GM18502 (cell line): ENCODE results near the gene PCBP3.
"Not testable (repeated sequence)": the region's sequence is repeated elsewhere in the genome, so short reads cannot be mapped to it uniquely, and the experiment has no call there.

Source experiments
- ATAC-seq: cut with Tn5 transposase; IDR thresholded peaks from one replicate; pipeline ENCODE4 v1.9.1; 2021; ENCODE audit warnings: mild to moderate bottlenecking; ENCODE audit not compliant: unreplicated experiment, poor library complexity

The PCBP3 gene

DNA sequence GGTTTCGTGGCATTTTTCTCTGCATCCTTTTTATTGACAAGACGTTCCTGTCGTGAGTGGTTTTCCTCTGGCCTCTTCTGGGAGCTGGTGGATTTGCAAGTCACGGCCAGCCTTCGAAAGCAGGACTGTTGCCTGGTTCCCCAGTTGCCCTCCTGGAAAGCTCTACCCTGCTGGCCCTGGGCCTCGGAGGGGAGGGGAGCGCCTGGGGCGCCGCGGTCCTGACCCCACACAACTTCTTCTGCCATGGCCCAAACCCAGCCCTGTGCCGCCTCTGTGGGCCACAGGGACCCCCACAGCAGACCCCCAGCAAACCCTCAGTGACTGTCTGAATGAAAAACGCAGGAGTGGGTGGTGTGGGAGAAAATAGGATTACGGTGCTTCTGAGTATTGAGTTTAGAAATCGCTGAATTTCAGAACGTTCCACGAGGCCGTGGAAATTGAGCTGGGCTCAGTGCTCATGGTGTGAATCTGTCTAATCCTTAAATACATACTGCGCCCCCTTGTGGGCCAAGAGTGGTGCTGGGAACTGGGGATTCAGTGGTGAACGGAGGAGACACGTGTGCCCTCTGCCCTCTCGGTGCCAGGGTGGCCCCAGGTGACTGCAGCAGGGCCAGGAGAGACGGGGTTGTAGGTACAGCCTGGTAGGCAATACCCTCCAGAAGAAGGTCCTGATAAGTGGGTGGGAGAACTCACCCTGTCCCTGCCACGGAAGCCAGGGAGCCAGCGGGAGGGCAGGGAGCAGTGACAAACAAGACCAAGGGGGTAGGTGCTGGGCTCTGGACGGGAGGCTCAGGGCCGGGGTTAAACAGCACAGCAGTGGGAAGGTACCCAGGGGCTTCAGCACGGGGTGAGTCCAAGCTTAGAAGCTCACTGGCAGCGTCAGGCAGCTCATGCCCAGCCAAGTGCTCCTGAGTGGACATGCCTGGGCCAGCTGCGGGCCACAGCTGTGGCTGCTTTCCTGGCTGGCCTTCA, 236.9 kb downstream of the PCBP3 start:
- no peak for ATAC-seq

DNA sequence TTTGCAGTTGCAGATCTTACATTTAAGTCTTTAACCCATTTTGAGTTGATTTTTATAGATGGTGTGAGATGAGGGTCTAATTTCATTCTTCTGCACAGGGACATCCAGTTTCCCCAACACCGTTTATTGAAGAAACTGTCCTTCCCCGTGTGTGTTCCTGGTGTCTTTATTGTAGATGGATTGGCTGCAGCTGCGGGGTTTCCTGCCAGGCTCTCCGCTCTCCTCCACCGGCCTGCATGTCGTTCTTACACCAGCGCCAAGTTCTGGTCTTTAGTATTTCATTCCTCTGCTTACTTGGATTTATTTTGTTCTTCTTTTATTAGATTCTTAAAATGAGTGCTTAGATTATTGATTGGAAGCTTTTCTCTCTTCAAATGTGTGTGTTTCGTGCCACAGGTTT, 239.1 kb downstream of the PCBP3 start:
- no peak for ATAC-seq

DNA sequence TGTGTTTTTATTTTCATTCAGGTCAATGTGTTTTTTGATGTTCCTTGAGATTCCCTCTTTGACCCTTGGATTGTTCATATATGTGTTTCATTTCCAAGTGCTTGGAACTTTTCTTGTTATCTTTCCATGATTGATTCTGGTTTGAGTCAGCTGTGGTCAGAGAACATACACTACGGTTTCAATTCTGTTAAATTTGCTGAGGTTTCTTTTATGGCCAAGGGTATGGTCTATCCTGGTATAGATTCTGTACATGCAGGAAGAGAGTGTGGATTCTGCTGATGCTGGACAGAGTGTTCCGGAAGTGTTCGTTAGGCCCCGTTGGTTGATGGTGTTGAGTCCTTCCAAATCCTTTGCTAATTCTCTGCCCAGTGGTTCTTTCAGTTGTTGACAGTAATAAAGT, 239.6 kb downstream of the PCBP3 start:
- ATAC-seq = no peak

DNA sequence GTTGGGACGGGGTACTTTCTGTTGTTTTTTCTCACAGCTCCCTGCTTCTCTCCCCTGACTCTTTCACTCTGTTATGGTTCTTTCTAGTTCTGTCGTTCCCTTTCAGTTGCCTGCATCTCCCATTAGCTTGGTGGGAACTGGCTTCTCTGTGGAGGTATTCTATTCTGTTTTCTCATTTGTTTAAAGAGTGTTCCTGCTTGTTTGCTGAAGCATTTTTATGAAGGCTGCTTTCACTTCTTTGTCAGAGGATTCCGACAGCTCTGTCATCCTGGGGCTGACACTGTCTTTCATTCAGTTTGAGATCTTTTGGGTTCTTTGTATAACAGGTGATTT, 242.0 kb downstream of the PCBP3 start:
- ATAC-seq = no peak

DNA sequence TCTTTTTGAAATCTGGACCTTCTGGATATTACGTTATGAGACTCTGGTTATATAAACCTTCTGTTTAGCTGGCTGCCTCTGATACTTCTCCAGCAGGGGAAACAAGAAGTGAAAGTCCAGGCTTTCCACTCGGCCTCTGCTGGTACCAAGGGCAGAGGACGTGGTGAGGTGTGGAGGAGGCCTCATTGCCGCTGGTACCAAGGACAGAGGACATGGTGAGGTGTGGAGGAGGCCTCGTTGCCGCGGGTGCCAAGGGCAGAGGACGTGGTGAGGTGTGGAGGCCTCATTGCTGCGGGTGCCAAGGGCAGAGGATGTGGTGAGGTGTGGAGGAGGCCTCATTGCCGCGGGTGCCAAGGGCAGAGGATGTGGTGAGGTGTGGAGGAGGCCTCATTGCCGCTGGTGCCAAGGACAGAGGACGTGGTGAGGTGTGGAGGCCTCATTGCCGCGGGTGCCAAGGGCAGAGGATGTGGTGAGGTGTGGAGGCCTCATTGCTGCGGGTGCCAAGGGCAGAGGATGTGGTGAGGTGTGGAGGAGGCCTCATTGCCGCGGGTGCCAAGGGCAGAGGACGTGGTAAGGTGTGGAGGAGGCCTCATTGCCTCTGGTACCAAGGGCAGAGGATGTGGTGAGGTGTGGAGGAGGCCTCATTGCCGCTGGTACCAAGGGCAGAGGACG, 242.5 kb downstream of the PCBP3 start:
- not testable (repeated sequence) for ATAC-seq

DNA sequence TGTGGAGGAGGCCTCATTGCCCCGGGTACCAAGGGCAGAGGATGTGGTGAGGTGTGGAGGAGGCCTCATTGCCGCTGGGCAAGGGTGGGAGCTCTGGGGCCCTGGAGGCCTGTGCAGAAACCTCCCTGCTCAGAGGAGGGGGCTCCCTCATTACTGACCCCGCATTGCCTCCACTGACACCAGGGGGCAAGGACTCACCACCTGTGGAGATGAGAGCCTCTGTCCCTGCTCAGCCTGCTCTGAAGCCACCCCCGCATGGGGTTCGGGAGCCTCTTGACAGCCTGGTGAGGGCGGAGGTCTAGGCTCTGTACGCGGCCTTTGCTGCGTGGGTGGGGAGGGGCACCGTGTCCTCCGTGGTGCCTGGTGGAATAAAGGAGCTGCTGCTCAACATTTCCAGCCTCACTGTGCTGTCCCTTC, 243.1 kb downstream of the PCBP3 start:
- no peak for ATAC-seq

DNA sequence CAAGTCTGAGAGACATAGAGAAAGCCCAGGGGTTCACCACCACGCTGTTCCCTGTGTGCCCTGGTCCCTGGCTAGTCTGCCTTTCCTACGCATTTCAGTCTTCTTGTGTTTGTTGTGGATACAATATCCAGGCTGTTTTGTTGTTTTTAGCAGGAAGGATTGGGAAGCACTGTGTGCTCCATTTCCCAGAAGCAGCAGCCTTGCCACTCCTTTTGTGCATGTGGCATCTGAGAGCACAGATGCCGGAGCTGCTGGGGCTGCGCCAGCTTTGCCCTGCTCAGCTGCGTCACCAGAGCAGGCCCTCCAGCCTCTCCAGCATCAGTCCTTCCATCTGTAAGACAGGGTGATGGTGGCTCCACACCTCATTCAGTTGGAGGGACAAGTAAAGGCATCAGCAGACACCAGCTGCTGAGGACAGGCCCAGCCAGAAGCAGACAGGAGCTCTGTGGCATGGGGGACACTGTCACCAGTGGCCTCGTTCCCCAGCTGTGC, 243.6 kb downstream of the PCBP3 start:
- ATAC-seq = no peak

DNA sequence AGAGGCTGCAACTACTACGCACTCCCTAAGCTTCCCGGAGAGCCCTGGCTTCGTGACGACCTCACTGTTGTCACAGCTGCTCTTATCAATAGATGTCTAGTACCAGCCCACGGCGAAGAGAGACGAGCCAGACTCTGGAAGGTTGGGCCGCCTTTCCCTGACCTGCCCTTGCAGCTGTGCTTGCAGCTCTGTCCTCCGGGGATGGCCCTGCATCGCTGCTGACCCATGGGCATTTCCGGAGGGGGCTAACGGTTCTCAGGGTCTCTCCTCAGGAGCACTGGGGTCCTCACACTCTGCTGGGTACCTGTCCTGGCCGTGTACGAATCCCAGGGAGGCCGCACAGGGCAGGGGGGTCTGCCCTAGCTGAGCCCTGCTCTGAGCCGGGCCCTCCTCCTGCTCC, 244.3 kb downstream of the PCBP3 start:
- ATAC-seq = no peak

DNA sequence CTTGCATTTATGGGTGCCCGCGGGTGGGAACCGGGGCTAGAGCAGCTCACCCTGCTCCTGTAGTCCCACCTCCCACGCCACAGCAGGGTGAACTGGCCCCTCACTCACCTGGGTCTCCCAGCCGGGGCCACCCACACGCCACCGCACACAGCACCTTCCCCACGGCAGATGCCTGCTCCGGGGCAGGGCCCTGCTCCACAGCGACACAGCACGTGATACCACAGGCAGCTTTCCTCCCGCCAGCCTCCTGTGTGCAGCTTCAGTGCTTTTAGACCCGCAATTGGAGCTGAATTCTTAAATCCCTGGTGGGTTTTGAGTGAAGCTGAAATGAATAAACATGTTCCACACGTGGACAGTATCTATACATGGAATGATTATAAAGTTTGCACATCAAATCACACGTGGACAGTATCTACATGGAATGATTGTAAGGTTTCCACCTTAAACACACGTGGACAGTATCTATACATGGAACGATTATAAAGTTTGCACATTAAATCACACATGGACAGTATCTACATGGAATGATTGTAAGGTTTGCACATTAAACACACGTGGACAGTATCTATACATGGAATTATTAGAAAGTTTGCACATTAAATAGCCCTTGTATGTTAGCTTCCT, 245.0 kb downstream of the PCBP3 start:
- no peak for ATAC-seq

DNA sequence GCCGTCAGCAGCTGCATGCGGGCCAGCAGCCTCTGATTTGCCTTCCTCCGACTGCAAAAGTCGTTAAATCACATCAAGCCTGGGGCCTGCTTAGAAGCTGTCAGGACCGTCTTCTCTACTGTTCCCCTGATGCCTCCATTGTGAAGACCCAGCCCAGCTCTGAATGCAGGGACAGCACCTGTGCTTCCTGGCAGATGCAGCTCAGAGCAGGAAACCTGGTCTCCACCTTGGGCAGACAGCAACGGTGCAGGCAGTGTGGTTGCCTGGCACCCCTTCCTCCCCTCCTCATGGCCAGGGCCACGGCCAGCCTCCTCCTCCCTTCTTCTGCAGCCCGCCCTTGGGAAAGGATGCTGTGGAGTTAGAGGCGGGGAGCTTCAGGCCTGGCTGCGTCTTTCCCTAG, 245.7 kb downstream of the PCBP3 start:
- no peak for ATAC-seq

DNA sequence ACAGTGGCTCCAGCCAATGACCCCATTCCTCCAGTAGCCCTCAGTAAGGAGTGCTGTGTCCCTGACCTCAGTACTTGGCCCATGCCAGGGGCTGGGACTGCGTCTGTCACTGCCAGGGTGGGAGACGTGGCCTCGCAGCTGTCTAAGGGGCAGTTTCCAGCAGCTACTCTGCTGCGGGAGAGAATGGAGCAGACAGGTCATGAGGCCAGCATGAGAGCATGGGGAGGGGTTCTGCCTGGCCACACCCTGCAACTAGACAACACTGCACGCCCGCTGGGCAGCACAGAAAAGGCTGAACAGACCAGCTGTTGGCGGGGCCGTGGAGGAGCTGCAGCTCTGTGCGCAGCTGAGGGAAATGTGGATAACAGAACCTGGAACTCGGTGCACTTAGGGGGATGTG, 246.4 kb downstream of the PCBP3 start:
- ATAC-seq = no peak

DNA sequence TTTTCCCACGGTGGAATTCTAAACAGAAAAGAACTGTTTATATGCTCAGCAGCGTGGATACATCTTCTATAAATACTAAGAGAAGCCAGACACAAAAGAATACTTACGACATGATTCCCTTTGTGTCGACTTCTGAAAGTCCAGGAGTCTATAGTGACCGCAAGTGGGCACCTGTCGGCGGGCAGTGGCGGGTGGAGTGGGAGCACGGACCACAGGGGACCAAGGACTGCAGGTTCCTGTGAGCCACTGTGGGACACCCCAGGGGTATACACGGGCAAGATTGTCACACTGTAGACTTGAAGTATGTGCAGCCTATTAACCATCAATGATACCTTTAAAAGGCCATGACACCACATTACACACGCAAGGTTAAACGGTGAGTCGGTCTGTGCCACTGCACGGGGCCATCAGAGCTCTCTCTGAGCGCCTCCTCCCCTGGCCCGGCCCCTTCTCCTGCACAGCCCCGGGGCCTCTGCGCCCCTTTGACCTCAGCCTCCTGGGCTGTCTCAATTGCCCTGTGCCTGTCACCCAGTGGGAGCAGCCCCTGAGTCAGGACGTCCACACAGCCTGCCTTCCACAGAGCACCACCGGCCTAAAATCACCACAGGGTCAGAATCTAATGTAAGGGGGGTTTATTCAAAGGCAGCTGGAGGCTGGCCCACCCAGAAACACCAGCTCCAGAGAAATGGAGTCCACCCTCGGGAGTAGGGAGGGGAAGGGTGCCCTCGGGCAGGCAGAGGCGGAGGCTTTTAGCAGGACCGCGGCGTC, 248.0 kb downstream of the PCBP3 start:
- ATAC-seq = no peak

DNA sequence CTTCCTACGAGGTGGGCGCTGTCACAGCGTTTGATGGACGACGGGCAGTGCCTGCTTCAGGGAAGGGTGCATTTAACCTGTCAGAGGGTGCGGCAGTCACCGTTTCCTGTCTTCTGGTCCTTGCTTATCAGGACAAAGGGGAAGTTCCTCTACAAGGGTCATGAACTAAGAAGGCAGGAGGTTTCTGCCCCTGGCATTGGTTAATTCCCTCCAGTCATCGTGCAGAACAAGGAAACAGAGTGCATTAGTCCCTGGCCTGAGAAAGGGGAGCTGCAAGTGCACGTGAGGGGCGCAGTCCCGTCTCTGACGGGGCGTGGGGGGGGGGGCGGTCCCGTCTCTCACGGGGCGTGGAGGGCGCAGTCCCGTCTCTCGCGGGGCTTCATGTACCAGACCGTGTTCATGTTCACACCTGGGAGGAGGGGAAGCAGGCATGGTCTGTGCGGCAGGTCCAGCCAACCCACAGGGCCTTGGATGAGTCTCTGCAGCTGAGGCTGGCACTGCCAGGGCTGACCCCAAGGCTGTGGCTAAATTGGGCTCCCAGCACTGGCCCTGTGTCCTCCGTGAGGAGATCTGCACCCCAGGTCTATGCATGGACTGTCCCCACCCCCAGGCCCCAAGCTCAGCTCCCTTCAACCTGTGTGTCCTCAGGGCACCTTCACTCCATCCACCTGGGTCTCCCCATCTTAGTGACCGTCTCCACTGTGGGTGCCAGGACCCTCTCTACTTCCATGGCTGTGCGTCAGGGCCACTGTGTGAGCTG, 248.8 kb downstream of the PCBP3 start:
- ATAC-seq = no peak

DNA sequence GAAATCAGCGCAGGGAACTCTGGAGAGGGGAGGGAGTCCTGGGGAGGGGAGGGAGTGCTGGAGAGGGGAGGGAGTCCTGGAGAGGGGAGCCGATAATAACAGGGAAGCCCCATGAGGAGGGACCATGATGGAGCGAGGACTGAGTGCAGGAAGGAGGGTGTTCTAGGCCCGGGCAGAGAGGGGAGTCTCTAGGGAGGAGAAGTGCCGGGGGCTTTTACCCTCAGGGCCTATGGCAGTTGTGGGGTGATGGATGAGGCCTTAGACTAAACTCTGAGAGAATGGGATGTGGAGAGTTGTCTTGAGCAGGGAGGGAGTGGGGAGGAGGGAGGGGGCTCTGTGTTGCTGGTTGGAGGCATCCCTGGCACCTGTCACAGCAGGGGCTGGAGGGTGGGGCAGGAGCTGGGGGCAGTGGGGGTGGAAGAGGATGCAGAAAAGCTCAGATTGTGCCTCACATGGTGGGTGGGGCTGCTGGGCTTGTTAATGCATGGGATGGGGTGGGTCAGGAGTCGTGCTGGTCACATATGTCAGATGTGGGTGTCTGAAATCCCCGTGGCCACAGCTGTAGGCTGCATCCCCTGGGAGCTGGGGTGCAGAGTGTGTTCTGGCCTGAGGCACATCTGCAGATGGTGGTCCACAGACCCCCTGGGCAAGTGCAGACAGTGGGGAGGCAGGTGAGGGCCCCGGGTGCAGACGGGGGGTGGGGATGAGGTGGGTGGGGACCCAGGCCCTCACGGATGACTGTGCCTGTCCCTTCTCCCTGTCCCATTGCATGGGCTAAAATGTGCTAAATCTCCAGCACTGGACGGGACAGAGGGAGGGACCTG, 249.6 kb downstream of the PCBP3 start:
- ATAC-seq = no peak

DNA sequence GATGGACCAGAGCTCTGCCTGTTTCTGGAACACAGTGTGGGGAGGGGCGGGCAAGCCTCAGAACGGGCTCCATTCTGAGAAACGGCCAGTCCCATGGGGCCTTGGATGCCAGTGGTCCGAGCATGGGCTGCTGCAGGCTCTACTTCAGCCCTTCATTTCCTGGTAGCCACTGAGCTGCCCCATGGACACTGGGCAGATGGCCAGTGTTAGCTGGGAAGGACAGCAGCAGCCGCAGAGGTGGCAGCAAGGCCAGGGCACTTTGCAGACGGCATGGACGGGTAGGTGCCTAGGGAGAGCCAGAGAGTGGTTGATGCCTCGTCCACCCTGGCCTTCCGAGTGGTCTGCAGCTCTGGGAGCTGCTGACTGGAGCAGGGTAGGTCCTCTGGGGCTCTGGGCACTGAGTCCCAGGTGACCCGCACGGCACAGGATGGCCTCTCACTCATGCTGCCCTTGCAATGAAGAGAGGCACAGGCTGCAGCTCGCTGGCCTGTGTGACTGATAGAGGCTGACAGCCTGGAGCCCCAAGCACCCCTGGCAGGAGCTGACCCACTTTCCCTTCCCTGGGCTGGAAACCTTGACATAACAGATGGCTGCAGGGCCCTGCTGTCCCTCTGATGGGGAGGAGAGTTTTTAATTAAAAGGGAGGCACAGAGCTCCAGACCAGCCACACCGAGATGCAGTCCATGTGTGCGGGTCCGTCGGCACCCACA, 250.4 kb downstream of the PCBP3 start:
- ATAC-seq = no peak

DNA sequence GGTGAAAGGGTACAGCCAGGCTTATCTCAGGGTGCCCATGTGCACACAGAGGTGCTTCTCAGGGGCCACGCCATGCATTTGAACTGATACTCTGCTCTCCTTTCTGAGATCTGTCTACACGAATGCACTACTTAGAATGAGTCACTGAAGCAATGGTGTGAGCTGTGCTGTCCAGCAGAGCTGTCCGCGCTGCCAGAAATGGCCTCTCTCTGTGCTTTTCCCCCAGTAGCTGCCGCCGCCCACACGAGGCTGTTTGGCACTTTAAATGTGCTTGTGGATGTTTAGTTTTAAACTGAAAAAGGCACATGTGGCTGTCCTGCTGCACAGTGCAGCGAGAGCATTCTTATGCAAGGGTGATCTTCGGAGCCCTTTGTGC, 250.9 kb downstream of the PCBP3 start:
- no peak for ATAC-seq

DNA sequence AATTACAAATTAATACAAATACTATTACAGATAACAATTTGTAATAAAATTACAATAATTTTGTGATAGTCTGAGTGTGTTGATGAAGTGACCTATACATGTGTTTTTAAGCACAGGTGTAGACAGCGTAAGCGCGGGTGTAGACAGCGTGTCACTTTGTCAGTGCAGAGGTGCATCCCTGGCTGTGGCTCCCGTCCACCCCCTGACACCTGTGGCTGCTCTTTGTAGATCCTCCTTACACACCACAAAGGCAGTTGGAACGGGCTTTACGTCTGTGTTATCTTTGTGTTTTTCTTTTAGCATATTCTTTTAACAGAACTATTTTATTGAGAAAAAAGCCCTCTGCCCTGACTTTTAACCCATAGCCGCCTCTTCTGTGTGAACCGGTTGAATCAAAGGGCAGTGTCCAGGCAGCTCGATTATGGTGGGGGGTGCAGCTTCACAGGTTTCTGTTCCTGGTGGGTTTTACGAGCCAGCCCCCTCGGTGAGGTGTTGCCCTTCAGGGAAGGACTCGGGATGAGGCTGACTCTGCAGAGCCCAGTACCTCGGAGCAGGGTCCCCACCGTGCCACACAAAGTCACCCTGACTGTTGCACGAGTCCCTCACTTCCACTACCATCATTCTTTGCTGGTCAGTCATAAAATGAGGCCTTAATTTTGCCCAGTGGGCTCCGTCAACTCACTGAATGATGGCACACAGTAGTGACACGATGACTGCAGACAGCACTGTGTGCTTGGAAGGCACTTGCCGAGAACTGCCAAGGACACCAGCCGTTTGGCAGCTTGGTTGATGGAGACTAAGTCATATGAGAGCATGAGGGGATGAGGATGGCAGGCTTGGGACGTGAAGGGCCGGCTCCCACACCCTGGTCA, 251.6 kb downstream of the PCBP3 start:
- no peak for ATAC-seq
